ENCODE measurements around the gene RNPS1.

GRCh38 chr16:2213817-2214718 is 53.9 kb downstream of the RNPS1 start:
- TF ChIP-seq CTCF (conservative IDR thresholded peaks at IDR 0.05; ENCODE audit: low read depth, low read length) (no peak), EZH2 (IDR thresholded peaks at IDR 0.05; ENCODE audit: low read length, unreplicated experiment) (no peak)
